ENCODE results near the gene DEUP1.

- no peak for TF ChIP-seq EZH2 (IDR thresholded peaks at IDR 0.05; ENCODE audit: borderline replicate concordance, low read length)
- no peak for TF ChIP-seq CTCF (conservative IDR thresholded peaks at IDR 0.05 in 1 of 2, IDR thresholded peaks at IDR 0.05 in 1 of 2; ENCODE audit: extremely low read depth in 1 of 2, insufficient read depth in 1 of 2, low read depth in 1 of 2, low read length in 2 of 2)
Observed at GRCh38 chr11:93370260-93370659, 39.7 kb downstream of the DEUP1 start.
